Dendritic cell treated with granulocyte-macrophage colony-stimulating factor and Interleukin-4, amounts not matched to agents 40 ng/mL and 50 ng/mL, for 4 days (primary cell): ENCODE measurements around the gene GDNF.

Experiments used
- H3K27ac Mint-ChIP-seq: one replicate; pipeline ENCODE4 v1.8.0; 2022; ENCODE audit warnings: mild to moderate bottlenecking, mixed read lengths
- H3K27me3 Mint-ChIP-seq: one replicate; pipeline ENCODE4 v1.8.0; 2022; ENCODE audit warnings: mild to moderate bottlenecking, mixed read lengths
- H3K36me3 Mint-ChIP-seq: one replicate; pipeline ENCODE4 v1.8.0; 2022; ENCODE audit warnings: low read depth, mixed read lengths
- H3K4me1 Mint-ChIP-seq: one replicate; pipeline ENCODE4 v1.8.0; 2022; ENCODE audit warnings: low read depth, mixed read lengths
- H3K4me3 Mint-ChIP-seq: one replicate; pipeline ENCODE4 v1.8.0; 2022; ENCODE audit warnings: mild to moderate bottlenecking, moderate library complexity, mixed read lengths
- H3K9me3 Mint-ChIP-seq: one replicate; pipeline ENCODE4 v1.8.0; 2022; ENCODE audit warnings: mixed read lengths
- intact Hi-C: fragments of 100-400 bp; cut with micrococcal nuclease; formaldehyde crosslinking; loops from one replicate; pipeline ENCODE4 v1.15.0; 2022

GDNF gene

GRCh38 chr5:37771731-37772130 is 68.1 kb downstream of the GDNF start:
- Mint-ChIP-seq H3K27ac (no peak overlapping the region), H3K9me3 (peaks cover 14% of the 10 kb centered on the region), H3K36me3 (no peaks in the 10 kb centered on the region), H3K4me3 (no peak overlapping the region), H3K4me1 (no peaks in the 10 kb centered on the region), H3K27me3 (no peaks in the 10 kb centered on the region)
- intact Hi-C loops: no loop called here

- no peak overlapping the region for H3K4me3 Mint-ChIP-seq
- peaks cover 14% of the 10 kb centered on the region for H3K9me3 Mint-ChIP-seq
- no peaks in the 10 kb centered on the region for H3K36me3 Mint-ChIP-seq
- H3K27me3 Mint-ChIP-seq: no peaks in the 10 kb centered on the region
- H3K27ac Mint-ChIP-seq: no peak overlapping the region
- no peaks in the 10 kb centered on the region for H3K4me1 Mint-ChIP-seq
- intact Hi-C loops: no loop called here
Observed at GRCh38 chr5:37771203-37771611, 68.6 kb downstream of the GDNF start.

GRCh38 chr5:37770786-37771185 is 69.1 kb downstream of the GDNF start:
- Mint-ChIP-seq H3K9me3 (peaks cover 14% of the 10 kb centered on the region), H3K4me1 (no peaks in the 10 kb centered on the region), H3K36me3 (no peaks in the 10 kb centered on the region), H3K27me3 (no peaks in the 10 kb centered on the region), H3K27ac (no peak overlapping the region), H3K4me3 (no peak overlapping the region)
- intact Hi-C loops: no loop called here

GRCh38 chr5:37769840-37770239 is 70.0 kb downstream of the GDNF start:
- Mint-ChIP-seq H3K36me3 (no peaks in the 10 kb centered on the region), H3K4me3 (no peak overlapping the region), H3K27me3 (no peaks in the 10 kb centered on the region), H3K27ac (no peak overlapping the region), H3K9me3 (peaks cover 7% of the 10 kb centered on the region), H3K4me1 (no peaks in the 10 kb centered on the region)
- intact Hi-C loops: no loop called here

- H3K36me3 Mint-ChIP-seq: no peaks in the 10 kb centered on the region
- no peaks in the 10 kb centered on the region for H3K4me1 Mint-ChIP-seq
- intact Hi-C loops: no loop called here
- H3K27ac Mint-ChIP-seq: no peak overlapping the region
- no peak overlapping the region for H3K4me3 Mint-ChIP-seq
- no peaks in the 10 kb centered on the region for H3K27me3 Mint-ChIP-seq
- H3K9me3 Mint-ChIP-seq: peaks cover under 1% of the 10 kb centered on the region
Observed at GRCh38 chr5:37769108-37769507, 70.7 kb downstream of the GDNF start.

- Mint-ChIP-seq H3K9me3 (no peaks in the 10 kb centered on the region), H3K36me3 (no peaks in the 10 kb centered on the region), H3K4me3 (no peak overlapping the region), H3K27me3 (no peaks in the 10 kb centered on the region), H3K4me1 (no peaks in the 10 kb centered on the region), H3K27ac (no peak overlapping the region)
- intact Hi-C loops: no loop called here
Observed at GRCh38 chr5:37768371-37768770, 71.5 kb downstream of the GDNF start.

GRCh38 chr5:37767961-37768360 is 71.9 kb downstream of the GDNF start:
- H3K27ac Mint-ChIP-seq: no peak overlapping the region
- no peaks in the 10 kb centered on the region for H3K4me1 Mint-ChIP-seq
- H3K36me3 Mint-ChIP-seq: no peaks in the 10 kb centered on the region
- H3K9me3 Mint-ChIP-seq: no peaks in the 10 kb centered on the region
- intact Hi-C loops: no loop called here
- H3K27me3 Mint-ChIP-seq: no peaks in the 10 kb centered on the region
- H3K4me3 Mint-ChIP-seq: no peak overlapping the region

- intact Hi-C loops: no loop called here
- Mint-ChIP-seq H3K4me1 (no peaks in the 10 kb centered on the region), H3K27ac (no peak overlapping the region), H3K9me3 (no peaks in the 10 kb centered on the region), H3K4me3 (no peak overlapping the region), H3K27me3 (no peaks in the 10 kb centered on the region), H3K36me3 (no peaks in the 10 kb centered on the region)
Observed at GRCh38 chr5:37767251-37767650, 72.6 kb downstream of the GDNF start.
